IMR-90 (cell line): ENCODE results near the gene RPS23. TPM values are rescaled to one million over a fixed set of nuclear protein-coding genes. Genes with fewer than 3 reads are reported as not detected.

Experiments used
- ATAC-seq: fragments of 200-7000 bp; cut with Tn5 transposase; 2 replicates; pipeline ENCODE4 v1.9.1; 2020; ENCODE audit warnings: low read depth, mild to moderate bottlenecking, moderate library complexity
- BruUV-seq: library from RNA; stranded (reverse); fragments of 400-500 nt; replicated peaks from 2 replicates; lab custom pipeline; 2021; lab: Mats Ljungman, UMichigan
- CTCF ChIA-PET: fragments of 300-600 bp; formaldehyde crosslinking; extraction: SDS; loops from one replicate; lab custom pipeline; 2021; ENCODE audit warnings: antibody characterized with exemption; lab: Yijun Ruan, JAX
- POLR2A ChIA-PET: fragments of 300-600 bp; sonication (Branson Sonifier 250); formaldehyde crosslinking; loops from one replicate; lab custom pipeline; 2022; ENCODE audit warnings: antibody characterized with exemption; ENCODE audit not compliant: unreplicated experiment; lab: Charles Lee
- DNase-seq: peaks from one replicate; pipeline ENCODE4 v3.0.0; 2013
- H2AFZ ChIP-seq: replicated peaks from 2 replicates; pipeline ENCODE3; 2013; ENCODE audit warnings: low read length, mild to moderate bottlenecking; ENCODE audit not compliant: poor library complexity
- H2AK5ac ChIP-seq: 2 replicates; pipeline ENCODE4 v1.6.1; 2013; ENCODE audit warnings: low read depth, low read length, inconsistent platforms
- H2AK9ac ChIP-seq: replicated peaks from 2 replicates; pipeline ENCODE3; 2013; ENCODE audit warnings: mild to moderate bottlenecking, low read depth, low read length, moderate library complexity; ENCODE audit not compliant: poor library complexity
- H2BK120ac ChIP-seq: 2 replicates; pipeline ENCODE4 v1.6.1; 2013; ENCODE audit warnings: low read depth, low read length, inconsistent platforms
- H2BK15ac ChIP-seq: 3 replicates; pipeline ENCODE4 v1.6.1; 2013; ENCODE audit warnings: low read depth, low read length, inconsistent platforms
- H2BK20ac ChIP-seq: 2 replicates; pipeline ENCODE4 v1.6.1; 2013; ENCODE audit warnings: low read depth, mild to moderate bottlenecking, inconsistent platforms, low read length, moderate library complexity
- H2BK5ac ChIP-seq: 2 replicates; pipeline ENCODE4 v1.6.1; 2013; ENCODE audit warnings: mild to moderate bottlenecking, low read depth, low read length, inconsistent platforms; ENCODE audit not compliant: poor library complexity, severe bottlenecking
- H3K14ac ChIP-seq: replicated peaks from 2 replicates; pipeline ENCODE4 v1.6.1; 2013; ENCODE audit warnings: low read depth, low read length, inconsistent platforms
- H3K18ac ChIP-seq: 2 replicates; pipeline ENCODE4 v1.6.1; 2013; ENCODE audit warnings: low read depth, low read length, control low read depth
- H3K23ac ChIP-seq: 2 replicates; pipeline ENCODE4 v1.6.1; 2013; ENCODE audit warnings: low read depth, low read length, inconsistent platforms
- H3K27ac ChIP-seq: 2 replicates; pipeline ENCODE4 v1.5.1; 2013; ENCODE audit warnings: mild to moderate bottlenecking, control low read depth, low read length; ENCODE audit not compliant: insufficient read depth
- H3K27me3 ChIP-seq: 2 replicates; pipeline ENCODE4 v1.6.1; 2013; ENCODE audit warnings: low read length; ENCODE audit not compliant: control insufficient read depth, insufficient read depth
- H3K36me3 ChIP-seq: 2 replicates; pipeline ENCODE4 v1.6.1; 2013; ENCODE audit warnings: low read length, mixed read lengths; ENCODE audit not compliant: control insufficient read depth, insufficient read depth
- H3K4ac ChIP-seq: 2 replicates; pipeline ENCODE4 v1.6.1; 2013; ENCODE audit warnings: low read depth, low read length, inconsistent platforms
- H3K4me1 ChIP-seq: 2 replicates; pipeline ENCODE4 v1.6.1; 2013; ENCODE audit warnings: low read length, mixed read lengths; ENCODE audit not compliant: control insufficient read depth, insufficient read depth
- H3K4me2 ChIP-seq: 2 replicates; pipeline ENCODE4 v1.6.1; 2013; ENCODE audit warnings: low read depth, mild to moderate bottlenecking, control low read depth, low read length, moderate library complexity
- H3K4me3 ChIP-seq: 2 replicates; pipeline ENCODE4 v1.5.1; 2013; ENCODE audit warnings: low read depth, mild to moderate bottlenecking, control low read depth, low read length, moderate library complexity; ENCODE audit not compliant: insufficient read depth
- H3K56ac ChIP-seq: 2 replicates; pipeline ENCODE4 v1.6.1; 2013; ENCODE audit warnings: low read length, inconsistent platforms; ENCODE audit not compliant: insufficient read depth; ENCODE audit errors: extremely low read depth
- H3K79me1 ChIP-seq, 2 experiments: 2 replicates each; pipeline ENCODE4 v1.6.1; 2013; ENCODE audit warnings: low read length in 2 of 2, inconsistent platforms in 1 of 2, low read depth in 1 of 2
- H3K9ac ChIP-seq: 2 replicates; pipeline ENCODE4 v1.6.1; 2013; ENCODE audit warnings: low read depth, low read length, control low read depth
- H3K9me1 ChIP-seq: 2 replicates; pipeline ENCODE4 v1.6.1; 2013; ENCODE audit warnings: low read length, inconsistent platforms; ENCODE audit not compliant: insufficient read depth
- H3K9me3 ChIP-seq: 2 replicates; pipeline ENCODE4 v1.6.1; 2013; ENCODE audit warnings: low read length; ENCODE audit not compliant: control insufficient read depth, insufficient read depth
- H4K20me1 ChIP-seq: 2 replicates; pipeline ENCODE4 v1.6.1; 2013; ENCODE audit warnings: low read length, inconsistent platforms; ENCODE audit not compliant: insufficient read depth
- H4K5ac ChIP-seq: 2 replicates; pipeline ENCODE4 v1.6.1; 2013; ENCODE audit warnings: mild to moderate bottlenecking, low read depth, low read length, control low read depth
- H4K8ac ChIP-seq, 2 experiments: 2 replicates each; pipeline ENCODE4 v1.6.1; 2013; ENCODE audit warnings: low read depth in 2 of 2, low read length in 2 of 2, control low read depth in 1 of 2, inconsistent platforms in 1 of 2
- H4K91ac ChIP-seq: 2 replicates; pipeline ENCODE4 v1.6.1; 2013; ENCODE audit warnings: low read depth, low read length, inconsistent platforms; ENCODE audit not compliant: insufficient read depth
- BHLHE40 ChIP-seq: fragments of 150-350 bp; IDR thresholded peaks from 2 replicates; pipeline ENCODE4 v1.6.1; 2016; ENCODE audit warnings: mild to moderate bottlenecking, low read depth, low read length
- CEBPB ChIP-seq: IDR thresholded peaks from 2 replicates; pipeline ENCODE4 v1.6.1; 2012; ENCODE audit warnings: low read depth, low read length, improper control_type of control experiment
- CHD1 ChIP-seq: IDR thresholded peaks from 2 replicates; pipeline ENCODE4 v1.6.1; 2012; ENCODE audit warnings: low read depth, low read length, improper control_type of control experiment
- CTCF ChIP-seq: conservative IDR thresholded peaks from 2 replicates; pipeline ENCODE4 v1.5.1; 2012; ENCODE audit warnings: mild to moderate bottlenecking, low read depth, low read length, improper control_type of control experiment
- MAFK ChIP-seq: IDR thresholded peaks from 2 replicates; pipeline ENCODE4 v1.6.1; 2012; ENCODE audit warnings: low read depth, low read length, improper control_type of control experiment
- POLR2A ChIP-seq: IDR thresholded peaks from 2 replicates; pipeline ENCODE4 v1.6.1; 2012; ENCODE audit warnings: mild to moderate bottlenecking, low read depth, low read length
- RAD21 ChIP-seq: IDR thresholded peaks from 2 replicates; pipeline ENCODE4 v1.6.1; 2012; ENCODE audit warnings: low read length, improper control_type of control experiment
- RCOR1 ChIP-seq: IDR thresholded peaks from 2 replicates; pipeline ENCODE4 v1.6.1; 2012; ENCODE audit warnings: mild to moderate bottlenecking, low read length, improper control_type of control experiment; ENCODE audit not compliant: insufficient replicate concordance
- SMC3 ChIP-seq: fragments of 150-350 bp; IDR thresholded peaks from 2 replicates; pipeline ENCODE4 v1.6.1; 2016; ENCODE audit warnings: low read depth, mild to moderate bottlenecking, antibody characterized with exemption, low read length, moderate library complexity
- USF2 ChIP-seq: fragments of 150-350 bp; IDR thresholded peaks from 2 replicates; pipeline ENCODE4 v1.6.1; 2017; ENCODE audit warnings: mild to moderate bottlenecking, antibody characterized with exemption, low read length, low read depth
- WGBS, 2 experiments: methylation state at CpG; one replicate each; pipeline versions ENCODE4 v1.1.5 to v1.1.7; 2013; ENCODE audit warnings: missing lambda C conversion rate in 2 of 2; ENCODE audit not compliant: insufficient read length in 1 of 2; ENCODE audit errors: extremely low coverage in 2 of 2; 5-methylcytosine and 5-hydroxymethylcytosine counted together
- dilution Hi-C: fragments of 300-500 bp; cut with HindIII; formaldehyde crosslinking; loops from one replicate; pipeline ENCODE4 v1.14.3; 2018; ENCODE audit warnings: low sequenced_read_pairs; ENCODE audit not compliant: unreplicated experiment
- in situ Hi-C: fragments of 300-500 bp; cut with MboI; formaldehyde crosslinking; loops from 3 replicates; pipeline ENCODE4 v1.14.3; 2019; ENCODE audit warnings: low sequenced_read_pairs, inconsistent platforms, mixed read lengths
- intact Hi-C: fragments of 100-400 bp; cut with micrococcal nuclease; formaldehyde crosslinking; loops from 2 replicates; pipeline ENCODE4 v1.10.0; 2022
- polyA plus RNA-seq, 3 experiments: library from polyadenylated mRNA; depleted of rRNA; stranded (reverse); fragments of >200 nt; gene quantifications; 2 replicates each; pipeline ENCODE4 v1.2.3, GENCODE V29; 2012; ENCODE audit warnings: low replicate concordance in 1 of 3
- total RNA-seq: library from RNA; depleted of rRNA; stranded (reverse); fragments of >200 nt; gene quantifications from 2 replicates; pipeline ENCODE4 v1.2.3, GENCODE V29; 2012

Gene RPS23
- total and polyA plus RNA-seq, 2 of the 4 experiments (the other 2 are of a cell fraction) = 3,186 to 3,318 TPM

- Histone ChIP-seq H2BK15ac (no peak overlapping the region), H2AFZ (no peak overlapping the region), H3K4me1 (peaks cover 1% of the 10 kb centered on the region; the same call in 1 of the 2 replicates), H3K9me1 (peaks cover 3% of the 10 kb centered on the region), H3K27me3 (no peaks in the 10 kb centered on the region), H4K20me1 (no peaks in the 10 kb centered on the region), H3K27ac (no peak overlapping the region), H3K18ac (no peak overlapping the region), H2BK120ac (no peak overlapping the region), H2BK5ac (no peak overlapping the region), H4K91ac (no peak overlapping the region), H2BK20ac (no peak overlapping the region), H3K79me1 (no peaks in the 10 kb centered on the region), H3K9me3 (no peaks in the 10 kb centered on the region), H3K36me3 (no peaks in the 10 kb centered on the region), H2AK9ac (no peak overlapping the region), H4K5ac (no peak overlapping the region), H4K8ac (no peak overlapping the region), H2AK5ac (no peak overlapping the region), H3K9ac (no peak overlapping the region), H3K4me2 (no peak overlapping the region), H3K14ac (no peak overlapping the region), H3K4me3 (no peak overlapping the region), H3K23ac (no peak overlapping the region), H3K4ac (no peak overlapping the region), H3K56ac (no peak overlapping the region)
- ChIA-PET CTCF (interaction anchor here (0.6 to 1.7 kb wide), 6 partner anchors 9 to 33 kb away, joined by 3 to 5 read pairs (median 3); partner anchors contain the start of gene RPS23), POLR2A (interaction anchor here (0.6 kb wide), 1 partner anchor 469 kb away, joined by 3 read pairs; no protein-coding TSS in a partner anchor)
- dilution Hi-C loops = no loop called here
- in situ Hi-C loops = no loop called here
- 100% methylated on average over 1 of the region's 3 CpGs; no CpG with 5 or more reads in 1 of the 2 experiments for WGBS, 2 experiments
- peak; percentile 47 for DNase-seq
- no TSS peak for BruUV-seq
- intact Hi-C loops = loop anchor here (10.0 kb wide), 1 partner anchor 754 kb away; no protein-coding TSS in a partner anchor
- no peak for TF ChIP-seq CEBPB
- no peak for TF ChIP-seq CHD1
- TF ChIP-seq CTCF = peak; percentile 57
- no peak for TF ChIP-seq MAFK
- no peak for TF ChIP-seq USF2
- no peak for TF ChIP-seq POLR2A
- TF ChIP-seq RCOR1 = no peak
- no peak for TF ChIP-seq BHLHE40
- TF ChIP-seq RAD21 = peak; percentile 45
- TF ChIP-seq SMC3 = peak; percentile 21; the same call in 1 of the 2 replicates
- ATAC-seq = peak; percentile 84
These were observed 18.9 kb downstream of the RPS23 start for GRCh38 chr5:82259172-82259800.
